K562 (cell line): Measurements from ENCODE around the gene CYP4F11. TPM values are rescaled to one million over a fixed set of nuclear protein-coding genes. Genes with fewer than 3 reads are reported as not detected.
A peak's percentile ranks its signal among the peaks of the same experiment; 100 is the strongest.

ENCODE experiments used
- ATAC-seq: fragments of 200-7000 bp; cut with Tn5 transposase; 3 replicates; pipeline ENCODE4 v1.9.1; 2020; ENCODE audit warnings: moderate library complexity
- BruUV-seq: library from RNA; stranded (reverse); fragments of 400-500 nt; replicated peaks from 2 replicates; lab custom pipeline; 2021; lab: Mats Ljungman, UMichigan
- CTCF ChIA-PET: fragments of 300-600 bp; formaldehyde crosslinking; extraction: SDS; loops from one replicate; lab custom pipeline; 2021; ENCODE audit warnings: low intra/inter-chr PET ratio; lab: Yijun Ruan, JAX
- POLR2A ChIA-PET: fragments of 300-600, 350-650 bp; sonication (Branson Sonifier 250); formaldehyde crosslinking; extraction: SDS; loops from one replicate; lab custom pipeline; 2021; ENCODE audit warnings: antibody characterized with exemption, inconsistent platforms; lab: Yijun Ruan, JAX
- DNase-seq, 4 experiments: peaks; one replicate each; pipeline versions ENCODE4 v3.0.0 to v3.0.0-alpha.2; 2011 to 2018; ENCODE audit warnings: low spot score in 3 of 4, mixed read lengths in 3 of 4; ENCODE audit errors: extremely low read depth in 1 of 4
- FAIRE-seq: peaks from 2 replicates; lab custom pipeline; 2011; peaks lifted over from hg19 to GRCh38; lab: Jason Lieb, UNC
- H2AFZ ChIP-seq: 2 replicates; pipeline ENCODE4 v1.6.0; 2011; ENCODE audit warnings: low read depth, low read length, control low read depth, inconsistent platforms
- H3K27ac ChIP-seq: fragments of 200-600 bp; 3 replicates; pipeline ENCODE4 v1.8.0; 2011; ENCODE audit warnings: low read depth, mild to moderate bottlenecking, control low read depth, inconsistent platforms, low read length, moderate library complexity, mixed read lengths; ENCODE audit errors: extremely low read depth
- H3K27me3 ChIP-seq, 2 experiments: fragments of 300-600 bp in 1 of 2; 2 replicates in 1 of 2; 3 replicates in 1 of 2; pipeline versions ENCODE4 v1.6.0 to v1.8.0; 2011; ENCODE audit warnings: inconsistent platforms in 2 of 2, low read length in 2 of 2, mild to moderate bottlenecking in 1 of 2, mixed read lengths in 1 of 2, moderate library complexity in 1 of 2; ENCODE audit not compliant: control insufficient read depth in 2 of 2, insufficient read depth in 2 of 2
- H3K36me3 ChIP-seq: fragments of 300-600 bp; 3 replicates; pipeline ENCODE4 v1.8.0; 2011; ENCODE audit warnings: mild to moderate bottlenecking, low read length, inconsistent platforms; ENCODE audit not compliant: control insufficient read depth, insufficient read depth
- H3K4me1 ChIP-seq, 2 experiments: fragments of 200-600 bp in 1 of 2; replicated peaks in 1 of 2; 2 replicates in 1 of 2; 3 replicates in 1 of 2; pipeline versions ENCODE4 v1.5.1 to v1.8.0; 2011; ENCODE audit warnings: inconsistent platforms in 2 of 2, low read length in 2 of 2, mild to moderate bottlenecking in 1 of 2, mixed read lengths in 1 of 2, moderate library complexity in 1 of 2; ENCODE audit not compliant: control insufficient read depth in 2 of 2, insufficient read depth in 2 of 2
- H3K4me2 ChIP-seq: 2 replicates; pipeline ENCODE4 v1.6.1; 2011; ENCODE audit warnings: low read length, control low read depth, inconsistent platforms, mixed read lengths; ENCODE audit not compliant: insufficient read depth
- H3K4me3 ChIP-seq: fragments of 200-600 bp; sonication (generic), shearing (Covaris generic); 2 replicates; pipeline ENCODE4 v1.5.1; 2016; ENCODE audit warnings: control low read depth, inconsistent platforms
- H3K79me2 ChIP-seq: fragments of 200-600 bp; 3 replicates; pipeline ENCODE4 v1.8.0; 2011; ENCODE audit warnings: low read length, inconsistent platforms; ENCODE audit not compliant: control insufficient read depth, insufficient read depth
- H3K9ac ChIP-seq, 2 experiments: 2 replicates each; pipeline versions ENCODE4 v1.6.0 to v1.6.1; 2011; ENCODE audit warnings: low read depth in 2 of 2, low read length in 2 of 2, control low read depth in 1 of 2, inconsistent platforms in 1 of 2, mild to moderate bottlenecking in 1 of 2, mixed read lengths in 1 of 2; ENCODE audit not compliant: insufficient read depth in 1 of 2
- H3K9me1 ChIP-seq: one replicate; pipeline ENCODE4 v1.6.0; 2011; ENCODE audit warnings: inconsistent platforms, mild to moderate bottlenecking, low read length, moderate library complexity; ENCODE audit not compliant: control insufficient read depth, insufficient read depth
- H3K9me3 ChIP-seq: replicated peaks from 2 replicates; pipeline ENCODE4 v1.5.1; 2011; ENCODE audit warnings: low read depth, low read length, inconsistent platforms; ENCODE audit not compliant: control insufficient read depth, insufficient read depth
- H4K20me1 ChIP-seq: replicated peaks from 2 replicates; pipeline ENCODE4 v1.6.1; 2011; ENCODE audit warnings: low read length, inconsistent platforms, mixed read lengths; ENCODE audit not compliant: control insufficient read depth, insufficient read depth
- CREBBP ChIP-seq: IDR thresholded peaks from one replicate; pipeline ENCODE4 v1.6.1; 2012; ENCODE audit warnings: low read depth, mild to moderate bottlenecking, control low read depth, inconsistent platforms, low read length
- MED1 ChIP-seq: sonication (generic); formaldehyde crosslinking; IDR thresholded peaks from 2 replicates; pipeline ENCODE4 v1.8.1; 2023; ENCODE audit warnings: missing genetic modification reagents, borderline replicate concordance
- NFXL1 ChIP-seq: fragments of 450-650 bp; formaldehyde crosslinking; IDR thresholded peaks from 2 replicates; pipeline ENCODE4 v1.4.0; 2021; ENCODE audit warnings: mild to moderate bottlenecking
- POLR2A ChIP-seq: fragments of 450-650 bp; conservative IDR thresholded peaks from 2 replicates; pipeline ENCODE4 v1.6.1; 2016
- REST ChIP-seq, 2 experiments: fragments of 450-650 bp; formaldehyde crosslinking in 1 of 2; IDR thresholded peaks; 2 replicates each; pipeline versions ENCODE4 v1.4.0 to v1.6.1; 2014 to 2020; ENCODE audit warnings: mild to moderate bottlenecking in 2 of 2, borderline replicate concordance in 1 of 2, low read depth in 1 of 2
- SNRNP70 ChIP-seq: fragments of 200-400 bp; formaldehyde crosslinking; optimal IDR thresholded peaks from 2 replicates; pipeline ENCODE3; 2017; ENCODE audit warnings: low read depth, low read length
- WGBS: fragments of 100-300 bp; shearing (Covaris generic); methylation state at CpG from one replicate; pipeline ENCODE4 v1.1.6; 2016; ENCODE audit warnings: low coverage, mixed read lengths; ENCODE audit not compliant: insufficient coverage; ENCODE audit errors: missing lambda C conversion rate; 5-methylcytosine and 5-hydroxymethylcytosine counted together
- in situ Hi-C: fragments of 300-500 bp; cut with MboI; formaldehyde crosslinking; loops from 4 replicates; pipeline ENCODE4 v1.15.0; 2018; ENCODE audit warnings: inconsistent platforms, mixed read lengths
- intact Hi-C: fragments of 100-400 bp; cut with micrococcal nuclease; formaldehyde crosslinking; loops from 2 replicates; pipeline ENCODE4 v1.14.2; 2022
- polyA plus RNA-seq, 8 experiments: library from polyadenylated mRNA; depleted of rRNA in 4 of 8; stranded (reverse) in 5 of 8; unstranded in 3 of 8; fragments of >200 nt; fragmentation: Nextera tagmentation in 2 of 8; fragmentation: Illumina TruSeq in 1 of 8; extraction: Ambion mirVana in 2 of 8; extraction: Trizol in 1 of 8; gene quantifications; 2 replicates each; pipeline versions ENCODE4 v1.2.1 to v1.2.3, GENCODE V29; 2011 to 2014; ENCODE audit warnings: inconsistent platforms in 1 of 8, missing spikeins in 1 of 8
- total RNA-seq, 7 experiments: library from RNA; depleted of rRNA in 6 of 7; stranded (reverse); fragments of >200 nt in 6 of 7; fragmentation: Illumina TruSeq in 2 of 7; extraction: Trizol in 2 of 7; gene quantifications; 2 replicates each; pipeline versions ENCODE4 v1.2.1 to v1.2.3, GENCODE V29; 2011 to 2021; ENCODE audit warnings: low replicate concordance in 1 of 7
- TF ChIP-seq, protein P1 (sequence below): sonication (generic); formaldehyde crosslinking; IDR thresholded peaks from 2 replicates; pipeline ENCODE4 v1.8.0; 2022; ENCODE audit warnings: missing genetic modification reagents, mild to moderate bottlenecking, borderline replicate concordance

Gene CYP4F11
- total and polyA plus RNA-seq, 9 of the 15 experiments (the other 6 are each of a cell fraction or from before 2014, with no cell fraction given) = 0.03 TPM; not detected in 8

DNA sequence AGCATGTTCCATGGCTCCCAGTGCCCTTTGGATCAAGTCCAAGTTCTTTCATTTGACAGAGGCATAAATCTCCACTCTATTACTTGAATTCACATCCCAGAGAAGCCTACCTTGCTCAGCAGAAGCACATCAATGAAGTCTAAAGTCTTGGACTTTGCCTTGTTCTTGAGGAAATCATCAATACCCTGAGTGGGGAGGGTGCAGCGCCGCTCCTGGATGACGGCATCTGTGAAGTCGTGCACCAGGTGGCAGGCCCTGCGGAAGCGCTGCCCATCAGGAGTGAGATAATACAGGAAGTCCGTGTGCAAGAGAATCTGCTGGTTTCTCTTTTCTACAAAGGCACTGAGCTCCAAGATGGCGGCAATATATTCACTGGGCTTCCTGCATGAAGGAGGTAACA, 10.6 kb downstream of the CYP4F11 start (continued):
- TF ChIP-seq, protein P1, sequence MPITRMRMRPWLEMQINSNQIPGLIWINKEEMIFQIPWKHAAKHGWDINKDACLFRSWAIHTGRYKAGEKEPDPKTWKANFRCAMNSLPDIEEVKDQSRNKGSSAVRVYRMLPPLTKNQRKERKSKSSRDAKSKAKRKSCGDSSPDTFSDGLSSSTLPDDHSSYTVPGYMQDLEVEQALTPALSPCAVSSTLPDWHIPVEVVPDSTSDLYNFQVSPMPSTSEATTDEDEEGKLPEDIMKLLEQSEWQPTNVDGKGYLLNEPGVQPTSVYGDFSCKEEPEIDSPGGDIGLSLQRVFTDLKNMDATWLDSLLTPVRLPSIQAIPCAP (CRISPR knock-in tag) = no peak
- no peak for TF ChIP-seq MED1 (CRISPR knock-in tag)
- TF ChIP-seq, all 486 proteins: peak for 0

DNA sequence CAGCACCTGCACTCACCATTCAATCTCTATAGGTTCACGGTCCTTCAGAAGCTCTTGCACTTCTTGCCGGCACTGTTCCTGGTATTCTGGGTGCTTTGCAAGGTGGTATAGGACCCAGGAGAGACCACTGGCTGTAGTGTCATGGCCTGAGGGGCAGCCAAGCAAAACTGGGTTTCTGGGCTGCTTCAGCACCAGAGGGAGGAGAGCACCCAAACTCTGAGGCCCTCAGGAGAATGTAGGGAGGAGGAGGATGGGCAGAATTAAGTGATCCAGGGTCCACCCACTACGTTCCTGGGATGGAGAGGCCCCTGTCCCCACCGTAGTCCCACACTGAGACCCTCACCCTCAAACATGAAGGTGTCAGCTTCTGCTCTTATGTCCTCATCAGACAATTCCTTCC, 12.3 kb downstream of the CYP4F11 start:
- ChIA-PET CTCF (no interaction called here), POLR2A (interaction anchor here (0.7 kb wide), 1 partner anchor 1216 kb away, joined by 3 read pairs; no protein-coding TSS in a partner anchor)
- Histone ChIP-seq H4K20me1 (no peaks in the 10 kb centered on the region), H3K79me2 (no peaks in the 10 kb centered on the region), H3K36me3 (no peaks in the 10 kb centered on the region), H3K27ac (no peak overlapping the region), H3K4me2 (no peak overlapping the region), H3K9ac (no peak overlapping the region), H3K9me3 (no peaks in the 10 kb centered on the region), H3K9me1 (peaks cover 3% of the 10 kb centered on the region), H3K4me3 (no peak overlapping the region), H3K27me3 (peaks cover 0 to 9% of the 10 kb centered on the region in 2 experiments; a peak in 1 of 5 replicates), H3K4me1 (no peaks in the 10 kb centered on the region), H2AFZ (no peak overlapping the region)
- no peak for ATAC-seq
- intact Hi-C loops = no loop called here
- WGBS = 0% methylated on average over 4 of the region's 4 CpGs
- TF ChIP-seq REST (IDR thresholded peaks at IDR 0.05; ENCODE audit: borderline replicate concordance) (peak; percentile 33), REST (CRISPR knock-in tag; IDR thresholded peaks at IDR 0.05; ENCODE audit: low read depth) (no peak), POLR2A (no peak), CREBBP (no peak), NFXL1 (CRISPR knock-in tag) (no peak), SNRNP70 (no peak)
- no peak for FAIRE-seq
- in situ Hi-C loops = no loop called here
- no TSS peak for BruUV-seq
- DNase-seq = no peak
